Measurements from ENCODE around the gene RAB28. TPM values are rescaled to one million over a fixed set of nuclear protein-coding genes. Genes with fewer than 3 reads are reported as not detected.

RAB28 gene
- total RNA-seq, 1 experiment from 2014 or later = 10.4 TPM

- Histone ChIP-seq H3K27me3 (ENCODE audit: low read length) (no peaks in the 10 kb centered on the region), H3K36me3 (ENCODE audit: low read depth, low read length) (no peaks in the 10 kb centered on the region), H3K9me2 (replicated peaks; ENCODE audit: low read length) (no peaks in the 10 kb centered on the region), H3K9ac (ENCODE audit: low read length) (peak overlapping the region; percentile 89), H3K27ac (ENCODE audit: low read length) (peak overlapping the region; percentile 74; the same call in 1 of the 2 replicates), H3K9me3 (ENCODE audit: low read length) (no peaks in the 10 kb centered on the region), H3K4me2 (ENCODE audit: low read length) (peak overlapping the region; percentile 97), H2AFZ (ENCODE audit: low read length) (peak overlapping the region; percentile 92), H4K20me1 (ENCODE audit: low read length) (no peaks in the 10 kb centered on the region), H3K79me2 (ENCODE audit: low read length) (peaks cover 33% of the 10 kb centered on the region), H3K4me1 (ENCODE audit: insufficient read depth, low read length) (peaks cover 18% of the 10 kb centered on the region), H3K4me3 (ENCODE audit: low read length) (peak overlapping the region; percentile 89), H3F3A (ENCODE audit: low read length, unreplicated experiment) (no peaks in the 10 kb centered on the region)
- DNase-seq = no peak
- BruUV-seq (replicated peaks) = TSS peak; percentile 49
- intact Hi-C loops (cut with micrococcal nuclease) = loop anchor here (5.0 kb wide), 1 partner anchor 64 kb away; no protein-coding TSS in a partner anchor
- CTCF ChIA-PET = no interaction called here
- POLR2A ChIA-PET (ENCODE audit: unreplicated experiment) = no interaction called here
- ATAC-seq = peak; percentile 4; the same call in 1 of the 2 replicates
- TF ChIP-seq EZH2 (IDR thresholded peaks at IDR 0.05; ENCODE audit: low read length, unreplicated experiment) = no peak
- no peak for TF ChIP-seq CTCF (conservative IDR thresholded peaks at IDR 0.05; ENCODE audit: low read depth, low read length)
- no peak for TF ChIP-seq EZH2phosphoT487 (IDR thresholded peaks at IDR 0.05; ENCODE audit: borderline replicate concordance, low read length)
Measured at GRCh38 chr4:13483136-13483767, 888 bp downstream of the RAB28 start.

- CTCF ChIA-PET = no interaction called here
- intact Hi-C loops (cut with micrococcal nuclease) = loop anchor here (5.0 kb wide), 1 partner anchor 66 kb away; no protein-coding TSS in a partner anchor
Measured at GRCh38 chr4:13481569-13481968, 2.6 kb downstream of the RAB28 start.

More at GRCh38 chr4:13481569-13481968, 2.6 kb downstream of the RAB28 start:
- no peak for TF ChIP-seq EZH2phosphoT487 (IDR thresholded peaks at IDR 0.05; ENCODE audit: borderline replicate concordance, low read length)
- no peak for TF ChIP-seq CTCF (conservative IDR thresholded peaks at IDR 0.05; ENCODE audit: low read depth, low read length)
- no peak for TF ChIP-seq EZH2 (IDR thresholded peaks at IDR 0.05; ENCODE audit: low read length, unreplicated experiment)
- DNase-seq (peak; percentile 30), ATAC-seq (no peak)
- peak overlapping the region; percentile 97 for H3K4me2 ChIP-seq (ENCODE audit: low read length)
- H3F3A ChIP-seq (ENCODE audit: low read length, unreplicated experiment) = no peaks in the 10 kb centered on the region
- peaks cover 18% of the 10 kb centered on the region for H3K4me1 ChIP-seq (ENCODE audit: insufficient read depth, low read length)
- POLR2A ChIA-PET (ENCODE audit: unreplicated experiment) = interaction anchor here (0.6 kb wide), 1 partner anchor 1027 kb away, joined by 3 read pairs; no protein-coding TSS in a partner anchor
- H3K27me3 ChIP-seq (ENCODE audit: low read length) = no peaks in the 10 kb centered on the region
- 0 out of 2 replicates have a peak, but pooled peaks cover 3% of the 10 kb centered on the region for H3K36me3 ChIP-seq (ENCODE audit: low read depth, low read length)
- H3K27ac ChIP-seq (ENCODE audit: low read length) = no peak overlapping the region
- no peaks in the 10 kb centered on the region for H3K9me2 ChIP-seq (replicated peaks; ENCODE audit: low read length)
- H3K4me3 ChIP-seq (ENCODE audit: low read length) = no peak overlapping the region
- H3K79me2 ChIP-seq (ENCODE audit: low read length) = peaks cover 33% of the 10 kb centered on the region
- H3K9ac ChIP-seq (ENCODE audit: low read length) = no peak overlapping the region
- no peaks in the 10 kb centered on the region for H3K9me3 ChIP-seq (ENCODE audit: low read length)
- H4K20me1 ChIP-seq (ENCODE audit: low read length) = no peaks in the 10 kb centered on the region
- BruUV-seq (replicated peaks) = no TSS peak
- no peak overlapping the region for H2AFZ ChIP-seq (ENCODE audit: low read length)
